ENCODE measurements around the gene PPP3CB. TPM values are rescaled to one million over a fixed set of nuclear protein-coding genes. Genes with fewer than 3 reads are reported as not detected.

PPP3CB gene
- total and polyA plus RNA-seq, 2 experiments from 2014 or later, result 23.7 to 29.5 TPM

GRCh38 chr10:73423309-73423708, 72.5 kb downstream of the PPP3CB start:
- no peaks in the 10 kb centered on the region for H3K4me1 ChIP-seq (ENCODE audit: insufficient read depth)
- DNase-seq, result no peak
- H4K20me1 ChIP-seq (ENCODE audit: insufficient read depth), result no peaks in the 10 kb centered on the region
- no peak overlapping the region for H3K4me2 ChIP-seq (ENCODE audit: unreplicated experiment)
- H3K27ac ChIP-seq, result no peak overlapping the region
- H3K27me3 ChIP-seq (replicated peaks; ENCODE audit: insufficient read depth), result no peaks in the 10 kb centered on the region
- no peaks in the 10 kb centered on the region for H3F3A ChIP-seq (ENCODE audit: insufficient read depth)
- H3K9me3 ChIP-seq (ENCODE audit: low read depth), result no peaks in the 10 kb centered on the region
- H3K4me3 ChIP-seq, result no peak overlapping the region
- no peaks in the 10 kb centered on the region for H3K79me2 ChIP-seq (ENCODE audit: insufficient read depth)
- TF ChIP-seq EZH2phosphoT487 (IDR thresholded peaks at IDR 0.05; ENCODE audit: insufficient read depth, low read depth) (no peak), EZH2 (IDR thresholded peaks at IDR 0.05; ENCODE audit: insufficient read depth, poor library complexity, severe bottlenecking) (no peak)
- H3K9ac ChIP-seq, result no peak overlapping the region
- peaks cover 48% of the 10 kb centered on the region for H3K36me3 ChIP-seq (ENCODE audit: low read depth)
- no peaks in the 10 kb centered on the region for H3K9me2 ChIP-seq (ENCODE audit: insufficient read depth)
- no peak overlapping the region for H2AFZ ChIP-seq
- in situ Hi-C loops (cut with MboI), result no loop called here

- 0 out of 2 replicates have a peak, but pooled peaks cover 4% of the 10 kb centered on the region for H3K36me3 ChIP-seq (ENCODE audit: low read depth)
- no peak overlapping the region for H3K4me2 ChIP-seq (ENCODE audit: unreplicated experiment)
- no peak overlapping the region for H2AFZ ChIP-seq
- no peaks in the 10 kb centered on the region for H3K9me3 ChIP-seq (ENCODE audit: low read depth)
- 85 to 88% methylated on average over 3 of the region's 3 CpGs for WGBS, 2 experiments (ENCODE audit: low coverage in 1 of 2, low lambda C conversion rate in 2 of 2, missing lambda C conversion rate in 2 of 2)
- H3K4me1 ChIP-seq (ENCODE audit: insufficient read depth), result peaks cover 16% of the 10 kb centered on the region
- DNase-seq, result no peak
- no peak overlapping the region for H3K9ac ChIP-seq
- H3K9me2 ChIP-seq (ENCODE audit: insufficient read depth), result no peaks in the 10 kb centered on the region
- H3K27me3 ChIP-seq (replicated peaks; ENCODE audit: insufficient read depth), result no peaks in the 10 kb centered on the region
- H3K79me2 ChIP-seq (ENCODE audit: insufficient read depth), result peaks cover 6% of the 10 kb centered on the region
- peaks cover 22% of the 10 kb centered on the region for H3F3A ChIP-seq (ENCODE audit: insufficient read depth)
- TF ChIP-seq EZH2phosphoT487 (IDR thresholded peaks at IDR 0.05; ENCODE audit: insufficient read depth, low read depth), result no peak
- TF ChIP-seq EZH2 (IDR thresholded peaks at IDR 0.05; ENCODE audit: insufficient read depth, poor library complexity, severe bottlenecking), result no peak
- H4K20me1 ChIP-seq (ENCODE audit: insufficient read depth), result no peaks in the 10 kb centered on the region
- in situ Hi-C loops (cut with MboI), result no loop called here
- no peak overlapping the region for H3K27ac ChIP-seq
- H3K4me3 ChIP-seq, result no peak overlapping the region
Observed at GRCh38 chr10:73416571-73416970, 79.3 kb downstream of the PPP3CB start.

- Histone ChIP-seq H3K79me2 (ENCODE audit: insufficient read depth) (peaks cover 28% of the 10 kb centered on the region), H3F3A (ENCODE audit: insufficient read depth) (peaks cover 31% of the 10 kb centered on the region), H3K9me2 (ENCODE audit: insufficient read depth) (no peaks in the 10 kb centered on the region), H3K4me2 (ENCODE audit: unreplicated experiment) (peak overlapping the region; percentile 96), H3K9me3 (ENCODE audit: low read depth) (no peaks in the 10 kb centered on the region), H3K36me3 (ENCODE audit: low read depth) (no peaks in the 10 kb centered on the region), H2AFZ (peak overlapping the region; percentile 91), H3K27me3 (replicated peaks; ENCODE audit: insufficient read depth) (no peaks in the 10 kb centered on the region), H3K4me1 (ENCODE audit: insufficient read depth) (peaks cover 19% of the 10 kb centered on the region), H3K27ac (no peak overlapping the region), H3K4me3 (peak overlapping the region; percentile 78), H3K9ac (peak overlapping the region; percentile 89), H4K20me1 (ENCODE audit: insufficient read depth) (no peaks in the 10 kb centered on the region; the same call in 1 of the 2 replicates)
- 4% methylated on average over 17 of the region's 17 CpGs for WGBS, 2 experiments (ENCODE audit: low coverage in 1 of 2, low lambda C conversion rate in 2 of 2, missing lambda C conversion rate in 2 of 2)
- no peak for TF ChIP-seq EZH2 (IDR thresholded peaks at IDR 0.05; ENCODE audit: insufficient read depth, poor library complexity, severe bottlenecking)
- no peak for TF ChIP-seq EZH2phosphoT487 (IDR thresholded peaks at IDR 0.05; ENCODE audit: insufficient read depth, low read depth)
- in situ Hi-C loops (cut with MboI), result no loop called here
- DNase-seq, result peak; percentile 24
Observed at GRCh38 chr10:73414230-73414945, 81.4 kb downstream of the PPP3CB start.

- H3K4me2 ChIP-seq (ENCODE audit: unreplicated experiment), result peak within 1 kb of the TSS; percentile 96
- DNase-seq, result peak; percentile 95
- peak within 1 kb of the TSS; percentile 96 for H3K27ac ChIP-seq
- H3K79me2 ChIP-seq (ENCODE audit: insufficient read depth), result peaks cover 35% of the 10 kb centered on the region
- H3K4me1 ChIP-seq (ENCODE audit: insufficient read depth), result peaks cover 21% of the 10 kb centered on the region
- H3K9me2 ChIP-seq (ENCODE audit: insufficient read depth), result no peaks in the 10 kb centered on the region
- peak within 1 kb of the TSS; percentile 78 for H3K4me3 ChIP-seq
- in situ Hi-C loops (cut with MboI), result no loop called here
- H3K36me3 ChIP-seq (ENCODE audit: low read depth), result no peaks in the 10 kb centered on the region
- peak within 1 kb of the TSS; percentile 91 for H2AFZ ChIP-seq
- H3K9me3 ChIP-seq (ENCODE audit: low read depth), result no peaks in the 10 kb centered on the region
- H3F3A ChIP-seq (ENCODE audit: insufficient read depth), result peaks cover 31% of the 10 kb centered on the region
- peak within 1 kb of the TSS; percentile 89 for H3K9ac ChIP-seq
- no peaks in the 10 kb centered on the region for H3K27me3 ChIP-seq (replicated peaks; ENCODE audit: insufficient read depth)
- H4K20me1 ChIP-seq (ENCODE audit: insufficient read depth), result peaks cover 5% of the 10 kb centered on the region
- 0 to 1% methylated on average over 44 to 62 of the region's 62 CpGs for WGBS, 2 experiments (ENCODE audit: low coverage in 1 of 2, low lambda C conversion rate in 2 of 2, missing lambda C conversion rate in 2 of 2)
- TF ChIP-seq EZH2 (IDR thresholded peaks at IDR 0.05; ENCODE audit: insufficient read depth, poor library complexity, severe bottlenecking) (no peak), EZH2phosphoT487 (IDR thresholded peaks at IDR 0.05; ENCODE audit: insufficient read depth, low read depth) (no peak)
Observed at GRCh38 chr10:73413528-73414229, 82.1 kb downstream of the PPP3CB start, which contains the start of gene ANXA7. Gene ANXA7 (minus strand): TSS chr10:73414058. CDS start chr10:73400856, 13,202 bp downstream.

All from GM23248 (cell line).